ENCODE data around the gene SLC45A1.

Gene SLC45A1

GRCh38 chr1:8358897-8359616 is 41.1 kb downstream of the SLC45A1 start:
- Histone ChIP-seq H2BK12ac (ENCODE audit: low read length) (no peak overlapping the region), H4K8ac (ENCODE audit: low read depth, low read length) (peak overlapping the region; percentile 72), H3K4me1 (ENCODE audit: control insufficient read depth in 2 of 2, insufficient read depth in 1 of 2, low read depth in 1 of 2, low read length in 2 of 2) (peaks cover 0 to 3% of the 10 kb centered on the region in 2 donors), H3K23ac (ENCODE audit: low read depth, low read length, poor library complexity) (peak overlapping the region; percentile 65), H3K36me3 (replicated peaks in 1 of 2; ENCODE audit: control insufficient read depth in 2 of 2, insufficient read depth in 2 of 2, low read length in 2 of 2) (peaks cover 72 to 92% of the 10 kb centered on the region in 2 donors), H3K18ac (ENCODE audit: low read length) (peak overlapping the region; percentile 76), H3K79me1 (ENCODE audit: low read depth, low read length) (peaks cover 36% of the 10 kb centered on the region), H3K4ac (ENCODE audit: low read length) (no peak overlapping the region), H3K9ac (ENCODE audit: low read depth, low read length, poor library complexity) (no peak overlapping the region), H2BK5ac (ENCODE audit: low read length) (no peak overlapping the region), H3K27me3 (ENCODE audit: control insufficient read depth in 3 of 3, insufficient read depth in 3 of 3, low read depth in 1 of 3, low read length in 3 of 3) (no peaks in the 10 kb centered on the region), H3K4me2 (ENCODE audit: insufficient read depth, low read length, poor library complexity, severe bottlenecking) (no peak overlapping the region), H3K9me3 (replicated peaks in 1 of 2; ENCODE audit: control insufficient read depth in 2 of 2, insufficient read depth in 1 of 2, low read depth in 1 of 2, low read length in 2 of 2) (peaks cover 0 to 3% of the 10 kb centered on the region in 2 donors), H2BK120ac (ENCODE audit: low read depth, low read length) (no peak overlapping the region), H2BK15ac (ENCODE audit: low read length) (no peak overlapping the region), H3K4me3 (ENCODE audit: low read length in 2 of 2) (no peak overlapping the region), H2AFZ (ENCODE audit: low read length) (no peak overlapping the region), H3K14ac (ENCODE audit: low read length) (peak overlapping the region; percentile 21), H4K91ac (ENCODE audit: low read depth, low read length, poor library complexity) (no peak overlapping the region), H3K27ac (replicated peaks; ENCODE audit: low read length) (no peak overlapping the region), H2AK5ac (ENCODE audit: low read depth, low read length) (no peak overlapping the region)
- WGBS, 2 donors (ENCODE audit: extremely low coverage in 2 of 2, insufficient read length in 2 of 2, insufficient replicate concordance in 1 of 2) = no CpG with 5 or more reads among the region's 26 CpGs
- no peak for DNase-seq (ENCODE audit: low spot score)

- Histone ChIP-seq H3K23ac (ENCODE audit: low read depth, low read length, poor library complexity) (peak overlapping the region; percentile 65), H4K91ac (ENCODE audit: low read depth, low read length, poor library complexity) (peak overlapping the region; percentile 72), H3K27me3 (ENCODE audit: control insufficient read depth in 3 of 3, insufficient read depth in 3 of 3, low read depth in 1 of 3, low read length in 3 of 3) (no peaks in the 10 kb centered on the region), H2AFZ (ENCODE audit: low read length) (no peak overlapping the region), H3K9me3 (replicated peaks in 1 of 2; ENCODE audit: control insufficient read depth in 2 of 2, insufficient read depth in 1 of 2, low read depth in 1 of 2, low read length in 2 of 2) (peaks cover 0 to 3% of the 10 kb centered on the region in 2 donors), H3K36me3 (replicated peaks in 1 of 2; ENCODE audit: control insufficient read depth in 2 of 2, insufficient read depth in 2 of 2, low read length in 2 of 2) (peaks cover 73 to 93% of the 10 kb centered on the region in 2 donors), H3K4ac (ENCODE audit: low read length) (no peak overlapping the region), H3K14ac (ENCODE audit: low read length) (no peak overlapping the region), H3K9ac (ENCODE audit: low read depth, low read length, poor library complexity) (no peak overlapping the region), H4K8ac (ENCODE audit: low read depth, low read length) (no peak overlapping the region), H2BK15ac (ENCODE audit: low read length) (no peak overlapping the region), H2BK120ac (ENCODE audit: low read depth, low read length) (no peak overlapping the region), H3K4me1 (ENCODE audit: control insufficient read depth in 2 of 2, insufficient read depth in 1 of 2, low read depth in 1 of 2, low read length in 2 of 2) (peaks cover 0 to 5% of the 10 kb centered on the region in 2 donors), H3K27ac (replicated peaks; ENCODE audit: low read length) (no peak overlapping the region), H3K18ac (ENCODE audit: low read length) (peak overlapping the region; percentile 71), H3K4me3 (ENCODE audit: low read length in 2 of 2) (no peak overlapping the region), H2BK12ac (ENCODE audit: low read length) (no peak overlapping the region), H2BK5ac (ENCODE audit: low read length) (no peak overlapping the region), H2AK5ac (ENCODE audit: low read depth, low read length) (no peak overlapping the region), H3K4me2 (ENCODE audit: insufficient read depth, low read length, poor library complexity, severe bottlenecking) (no peak overlapping the region), H3K79me1 (ENCODE audit: low read depth, low read length) (peaks cover 35% of the 10 kb centered on the region)
- DNase-seq (ENCODE audit: low spot score) = no peak
- no CpG with 5 or more reads among the region's 44 CpGs for WGBS, 2 donors (ENCODE audit: extremely low coverage in 2 of 2, insufficient read length in 2 of 2, insufficient replicate concordance in 1 of 2)
These were observed 41.9 kb downstream of the SLC45A1 start for GRCh38 chr1:8359617-8360481.

- H2BK15ac ChIP-seq (ENCODE audit: low read length) = no peak overlapping the region
- no peak overlapping the region for H3K4ac ChIP-seq (ENCODE audit: low read length)
- no peak overlapping the region for H2AK5ac ChIP-seq (ENCODE audit: low read depth, low read length)
- no peak overlapping the region for H4K91ac ChIP-seq (ENCODE audit: low read depth, low read length, poor library complexity)
- no peak overlapping the region for H2BK120ac ChIP-seq (ENCODE audit: low read depth, low read length)
- no peak overlapping the region for H4K8ac ChIP-seq (ENCODE audit: low read depth, low read length)
- no peak overlapping the region for H3K9ac ChIP-seq (ENCODE audit: low read depth, low read length, poor library complexity)
- peak overlapping the region; percentile 55 for H3K23ac ChIP-seq (ENCODE audit: low read depth, low read length, poor library complexity)
- H3K9me3 ChIP-seq (replicated peaks in 1 of 2; ENCODE audit: control insufficient read depth in 2 of 2, insufficient read depth in 1 of 2, low read depth in 1 of 2, low read length in 2 of 2) = peaks cover 0 to 3% of the 10 kb centered on the region in 2 donors
- no peak overlapping the region for H3K4me3 ChIP-seq (ENCODE audit: low read length in 2 of 2)
- peaks cover 33% of the 10 kb centered on the region for H3K79me1 ChIP-seq (ENCODE audit: low read depth, low read length)
- no peak overlapping the region for H2BK5ac ChIP-seq (ENCODE audit: low read length)
- no peaks in the 10 kb centered on the region for H3K27me3 ChIP-seq (ENCODE audit: control insufficient read depth in 3 of 3, insufficient read depth in 3 of 3, low read depth in 1 of 3, low read length in 3 of 3)
- no peak for DNase-seq (ENCODE audit: low spot score)
- peaks cover 0 to 5% of the 10 kb centered on the region in 2 donors for H3K4me1 ChIP-seq (ENCODE audit: control insufficient read depth in 2 of 2, insufficient read depth in 1 of 2, low read depth in 1 of 2, low read length in 2 of 2)
- peak overlapping the region; percentile 56 for H3K14ac ChIP-seq (ENCODE audit: low read length)
- H3K18ac ChIP-seq (ENCODE audit: low read length) = peak overlapping the region; percentile 48
- H3K27ac ChIP-seq (replicated peaks; ENCODE audit: low read length) = no peak overlapping the region
- peaks cover 67 to 93% of the 10 kb centered on the region in 2 donors for H3K36me3 ChIP-seq (replicated peaks in 1 of 2; ENCODE audit: control insufficient read depth in 2 of 2, insufficient read depth in 2 of 2, low read length in 2 of 2)
- H2BK12ac ChIP-seq (ENCODE audit: low read length) = no peak overlapping the region
- H2AFZ ChIP-seq (ENCODE audit: low read length) = no peak overlapping the region
- no CpG with 5 or more reads among the region's 26 CpGs for WGBS, 2 donors (ENCODE audit: extremely low coverage in 2 of 2, insufficient read length in 2 of 2, insufficient replicate concordance in 1 of 2)
- H3K4me2 ChIP-seq (ENCODE audit: insufficient read depth, low read length, poor library complexity, severe bottlenecking) = no peak overlapping the region
These were observed 42.7 kb downstream of the SLC45A1 start for GRCh38 chr1:8360493-8361197.

Measured in neuronal stem cell (in vitro differentiated cells).